Neural progenitor cell (in vitro differentiated cells): ENCODE results near the gene CALHM3. TPM values are rescaled to one million over a fixed set of nuclear protein-coding genes. Genes with fewer than 3 reads are reported as not detected.
A peak's percentile ranks its signal among the peaks of the same experiment; 100 is the strongest.

Experiments used
- DNase-seq: peaks from one replicate; pipeline ENCODE4 v3.0.0-alpha.2; 2016; ENCODE audit warnings: low spot score
- H2AFZ ChIP-seq: fragments of 200-600 bp; sonication (generic); replicated peaks from 2 replicates; pipeline ENCODE4 v1.6.1; 2016; ENCODE audit warnings: antibody characterized with exemption
- H3F3A ChIP-seq: fragments of 200-600 bp; sonication (generic); 2 replicates; pipeline ENCODE4 v1.6.1; 2016; ENCODE audit warnings: antibody characterized with exemption, low read depth
- H3K27ac ChIP-seq: fragments of 200-600 bp; sonication (generic); 2 replicates; pipeline ENCODE4 v1.5.1; 2016; ENCODE audit warnings: mild to moderate bottlenecking
- H3K27me3 ChIP-seq: fragments of 200-600 bp; sonication (generic); 2 replicates; pipeline ENCODE4 v1.6.1; 2016; ENCODE audit warnings: mild to moderate bottlenecking, moderate library complexity
- H3K36me3 ChIP-seq: fragments of 200-600 bp; sonication (generic); 2 replicates; pipeline ENCODE4 v1.5.1; 2016
- H3K4me1 ChIP-seq: fragments of 200-600 bp; sonication (generic); 2 replicates; pipeline ENCODE4 v1.6.1; 2016; ENCODE audit warnings: mixed run types
- H3K4me2 ChIP-seq: fragments of 200-600 bp; sonication (generic); 2 replicates; pipeline ENCODE4 v1.6.1; 2016
- H3K4me3 ChIP-seq: fragments of 200-600 bp; sonication (generic); 2 replicates; pipeline ENCODE4 v1.5.1; 2016
- H3K79me2 ChIP-seq: fragments of 200-600 bp; sonication (generic); 2 replicates; pipeline ENCODE4 v1.6.1; 2016; ENCODE audit warnings: low read depth
- H3K9ac ChIP-seq: fragments of 200-600 bp; sonication (generic); 2 replicates; pipeline ENCODE4 v1.6.1; 2016
- H3K9me3 ChIP-seq: fragments of 200-600 bp; sonication (generic); 2 replicates; pipeline ENCODE4 v1.5.1; 2016; ENCODE audit warnings: low read depth
- H4K20me1 ChIP-seq: fragments of 200-600 bp; sonication (generic); 2 replicates; pipeline ENCODE4 v1.6.1; 2016; ENCODE audit warnings: low read depth
- H3K27ac Mint-ChIP-seq: 3 replicates; pipeline ENCODE4 v1.8.0; 2021; ENCODE audit warnings: mixed read lengths
- H3K27me3 Mint-ChIP-seq: 2 replicates; pipeline ENCODE4 v1.8.0; 2022; ENCODE audit warnings: low read depth, mild to moderate bottlenecking, inconsistent platforms, moderate library complexity, mixed read lengths; ENCODE audit not compliant: insufficient read depth
- H3K36me3 Mint-ChIP-seq: 3 replicates; pipeline ENCODE4 v1.8.0; 2021; ENCODE audit warnings: mixed read lengths
- H3K4me1 Mint-ChIP-seq: 3 replicates; pipeline ENCODE4 v1.8.0; 2021; ENCODE audit warnings: mixed read lengths
- H3K4me3 Mint-ChIP-seq: 3 replicates; pipeline ENCODE4 v1.8.0; 2021; ENCODE audit warnings: mild to moderate bottlenecking, moderate library complexity, mixed read lengths
- H3K9me3 Mint-ChIP-seq: 3 replicates; pipeline ENCODE4 v1.8.0; 2020; ENCODE audit warnings: mixed read lengths
- EZH2 ChIP-seq: fragments of 200-600 bp; sonication (generic); IDR thresholded peaks from 2 replicates; pipeline ENCODE4 v1.6.1; 2017; ENCODE audit warnings: antibody characterized with exemption, mild to moderate bottlenecking, moderate library complexity
- EZH2phosphoT487 ChIP-seq: fragments of 200-600 bp; sonication (generic); IDR thresholded peaks from 2 replicates; pipeline ENCODE4 v1.6.1; 2017; ENCODE audit warnings: antibody characterized with exemption
- total RNA-seq: library from RNA; depleted of rRNA; stranded (reverse); fragments of >200 nt; gene quantifications from 2 replicates; pipeline ENCODE4 v1.2.3, GENCODE V29; 2015; ENCODE audit warnings: low replicate concordance
- TF ChIP-seq, protein P1 (sequence below): fragments of 200-600 bp; sonication (generic); IDR thresholded peaks from 2 replicates; pipeline ENCODE4 v1.5.1; 2017; ENCODE audit warnings: antibody characterized with exemption, mild to moderate bottlenecking

The CALHM3 gene
- total RNA-seq, 1 donor from 2014 or later: not detected

DNA sequence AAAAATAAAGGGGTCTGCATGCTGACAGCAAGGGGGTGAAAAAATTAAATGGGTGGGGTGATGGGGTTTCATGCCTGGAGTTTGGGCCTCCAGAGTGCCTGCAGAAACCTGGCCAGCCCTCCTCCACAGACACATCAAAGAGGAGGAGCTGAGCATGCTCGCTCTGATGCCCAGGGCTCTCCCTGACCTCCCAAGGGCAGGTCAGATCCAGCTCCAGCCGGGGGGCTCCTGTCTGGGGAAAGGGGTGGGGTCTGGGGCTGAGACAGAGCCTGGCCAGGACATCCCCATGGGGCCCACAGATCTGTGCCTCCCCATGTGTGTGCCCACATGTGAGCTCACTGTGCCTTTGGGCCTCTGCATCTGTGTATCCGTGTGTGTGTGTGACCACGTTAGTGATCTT is 19.4 kb downstream of the CALHM3 start:
- Histone ChIP-seq H3K79me2 (no peaks in the 10 kb centered on the region), H3K4me2 (no peak overlapping the region), H3F3A (no peaks in the 10 kb centered on the region), H3K27ac (no peak overlapping the region), H4K20me1 (no peaks in the 10 kb centered on the region), H3K27me3 (no peaks in the 10 kb centered on the region), H3K4me3 (no peak overlapping the region), H3K9me3 (no peaks in the 10 kb centered on the region), H3K4me1 (peaks cover 4% of the 10 kb centered on the region), H3K36me3 (no peaks in the 10 kb centered on the region), H3K9ac (no peak overlapping the region), H2AFZ (peak overlapping the region; percentile 58)
- no peak overlapping the region for H3K4me3 Mint-ChIP-seq
- H3K27me3 Mint-ChIP-seq: peaks cover 2% of the 10 kb centered on the region
- no peak overlapping the region for H3K27ac Mint-ChIP-seq
- no peaks in the 10 kb centered on the region for H3K9me3 Mint-ChIP-seq
- TF ChIP-seq EZH2phosphoT487: no peak
- no peak for DNase-seq
- H3K4me1 Mint-ChIP-seq: peaks cover 13% of the 10 kb centered on the region
- no peaks in the 10 kb centered on the region for H3K36me3 Mint-ChIP-seq

DNA sequence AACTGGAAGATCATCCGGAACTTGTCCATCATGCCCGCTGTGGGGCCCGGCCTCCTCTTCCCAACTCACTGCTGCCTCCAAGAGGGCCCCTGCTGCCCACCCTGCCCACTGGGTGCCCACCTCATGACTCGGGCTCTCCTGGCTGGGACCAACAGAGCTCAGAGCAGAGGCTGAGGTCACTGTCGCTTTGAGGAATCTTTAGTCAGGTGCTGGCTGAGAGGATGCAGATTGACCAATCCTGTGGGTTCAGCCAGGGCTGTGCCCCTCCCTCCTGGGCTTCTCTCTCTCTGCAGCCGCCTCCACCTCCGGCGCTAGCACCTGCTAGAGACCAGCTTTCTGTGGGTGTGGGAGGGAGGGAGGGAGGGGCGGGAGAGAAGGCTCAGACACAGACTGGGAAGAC is 20.3 kb downstream of the CALHM3 start, which contains the start of gene CALHM1:
TSS of gene CALHM1 (minus strand) at position 181 of the 400 bp plus-strand sequence. CDS start at position 32, 149 bp downstream.
- Histone ChIP-seq H3K9me3 (no peaks in the 10 kb centered on the region), H3K4me3 (no peak within 1 kb of the TSS), H3K9ac (no peak within 1 kb of the TSS), H4K20me1 (no peaks in the 10 kb centered on the region), H3K4me1 (peaks cover 4% of the 10 kb centered on the region), H3F3A (no peaks in the 10 kb centered on the region), H3K27me3 (no peaks in the 10 kb centered on the region), H3K36me3 (no peaks in the 10 kb centered on the region), H3K4me2 (peak within 1 kb of the TSS; percentile 47), H3K27ac (no peak within 1 kb of the TSS), H3K79me2 (no peaks in the 10 kb centered on the region), H2AFZ (peak within 1 kb of the TSS; percentile 58)
- Mint-ChIP-seq H3K27ac (peak within 1 kb of the TSS; percentile 85), H3K36me3 (no peaks in the 10 kb centered on the region), H3K4me3 (peak within 1 kb of the TSS; percentile 61), H3K27me3 (peaks cover 2% of the 10 kb centered on the region), H3K4me1 (peaks cover 13% of the 10 kb centered on the region), H3K9me3 (no peaks in the 10 kb centered on the region)
- DNase-seq: peak; percentile 68
- TF ChIP-seq, protein P1, sequence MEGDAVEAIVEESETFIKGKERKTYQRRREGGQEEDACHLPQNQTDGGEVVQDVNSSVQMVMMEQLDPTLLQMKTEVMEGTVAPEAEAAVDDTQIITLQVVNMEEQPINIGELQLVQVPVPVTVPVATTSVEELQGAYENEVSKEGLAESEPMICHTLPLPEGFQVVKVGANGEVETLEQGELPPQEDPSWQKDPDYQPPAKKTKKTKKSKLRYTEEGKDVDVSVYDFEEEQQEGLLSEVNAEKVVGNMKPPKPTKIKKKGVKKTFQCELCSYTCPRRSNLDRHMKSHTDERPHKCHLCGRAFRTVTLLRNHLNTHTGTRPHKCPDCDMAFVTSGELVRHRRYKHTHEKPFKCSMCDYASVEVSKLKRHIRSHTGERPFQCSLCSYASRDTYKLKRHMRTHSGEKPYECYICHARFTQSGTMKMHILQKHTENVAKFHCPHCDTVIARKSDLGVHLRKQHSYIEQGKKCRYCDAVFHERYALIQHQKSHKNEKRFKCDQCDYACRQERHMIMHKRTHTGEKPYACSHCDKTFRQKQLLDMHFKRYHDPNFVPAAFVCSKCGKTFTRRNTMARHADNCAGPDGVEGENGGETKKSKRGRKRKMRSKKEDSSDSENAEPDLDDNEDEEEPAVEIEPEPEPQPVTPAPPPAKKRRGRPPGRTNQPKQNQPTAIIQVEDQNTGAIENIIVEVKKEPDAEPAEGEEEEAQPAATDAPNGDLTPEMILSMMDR: no peak
- TF ChIP-seq EZH2phosphoT487: no peak
- TF ChIP-seq EZH2: no peak

DNA sequence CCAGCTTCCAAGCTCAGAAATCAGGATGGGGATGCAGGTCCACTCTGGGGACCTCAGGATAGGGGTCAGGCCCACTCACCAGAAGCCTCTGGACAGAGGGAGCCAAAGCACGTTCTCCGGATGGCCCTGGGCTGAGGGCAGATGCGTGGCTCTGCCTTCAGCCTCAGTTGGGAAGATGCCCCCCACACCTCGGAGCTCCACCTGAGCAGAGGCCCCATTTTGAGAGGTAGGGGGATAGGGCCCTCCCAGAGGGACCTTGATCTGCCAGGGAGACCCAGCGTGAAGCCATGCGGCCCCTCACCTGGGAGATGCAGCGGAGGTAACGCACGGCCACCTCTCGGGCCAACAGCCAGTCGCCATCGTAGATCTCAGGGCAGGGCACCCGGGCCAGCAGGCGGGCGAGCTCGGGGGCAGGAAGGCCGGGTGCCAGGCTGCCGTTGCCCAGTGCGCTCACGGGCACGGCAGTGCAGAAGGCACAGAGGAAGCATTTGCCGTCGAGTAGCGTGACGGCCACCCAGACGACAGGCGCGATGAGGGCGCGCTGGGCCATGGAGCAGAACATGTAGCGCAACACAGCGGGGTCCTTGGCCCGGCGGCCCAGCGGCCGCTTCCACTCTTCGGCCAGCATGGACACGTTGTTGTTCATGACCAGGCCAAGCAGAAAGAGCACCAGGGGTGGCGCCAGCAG is 21.0 kb downstream of the CALHM3 start:
- H3K9me3 ChIP-seq: no peaks in the 10 kb centered on the region
- H3K79me2 ChIP-seq: no peaks in the 10 kb centered on the region
- TF ChIP-seq EZH2: no peak
- no peak for TF ChIP-seq EZH2phosphoT487
- TF ChIP-seq, protein P1: no peak
- no peak overlapping the region for H3K27ac Mint-ChIP-seq
- H3K4me1 ChIP-seq: peaks cover 4% of the 10 kb centered on the region
- H3K9me3 Mint-ChIP-seq: no peaks in the 10 kb centered on the region
- no peak overlapping the region for H3K9ac ChIP-seq
- H3K4me3 Mint-ChIP-seq: no peak overlapping the region
- DNase-seq: no peak
- no peaks in the 10 kb centered on the region for H3K27me3 ChIP-seq
- no peaks in the 10 kb centered on the region for H3K36me3 Mint-ChIP-seq
- no peaks in the 10 kb centered on the region for H3K36me3 ChIP-seq
- H3K27ac ChIP-seq: no peak overlapping the region
- no peak overlapping the region for H3K4me3 ChIP-seq
- H3F3A ChIP-seq: no peaks in the 10 kb centered on the region
- H3K4me1 Mint-ChIP-seq: peaks cover 13% of the 10 kb centered on the region
- H4K20me1 ChIP-seq: no peaks in the 10 kb centered on the region
- H2AFZ ChIP-seq: no peak overlapping the region
- H3K4me2 ChIP-seq: no peak overlapping the region
- peaks cover 2% of the 10 kb centered on the region for H3K27me3 Mint-ChIP-seq

DNA sequence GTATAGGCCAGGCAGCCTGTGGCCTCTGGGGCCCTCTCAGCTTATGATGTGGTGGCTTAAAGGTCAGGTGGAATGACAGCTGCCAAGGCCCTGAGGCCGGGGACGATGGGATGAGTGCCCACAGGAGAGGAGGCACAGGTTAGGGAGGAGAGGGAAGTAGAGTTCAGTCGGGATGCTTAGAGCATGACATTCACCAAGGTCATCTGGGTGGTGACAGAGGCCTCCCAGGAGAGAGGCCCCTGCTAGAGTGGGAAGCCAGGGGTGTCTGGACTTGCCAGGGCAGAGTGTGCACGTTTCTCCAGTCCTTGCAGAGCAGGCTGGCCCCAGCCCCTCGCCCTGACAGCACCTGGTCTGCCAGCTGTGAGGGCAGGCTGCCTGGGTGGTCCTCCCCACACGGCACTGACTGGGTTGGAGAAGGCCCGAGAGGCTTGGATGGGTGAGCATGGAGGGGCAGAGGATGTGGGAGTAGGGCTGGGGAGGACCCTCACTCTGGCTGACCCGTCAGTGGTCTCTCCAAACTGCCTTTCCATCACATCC is 21.8 kb downstream of the CALHM3 start:
- TF ChIP-seq EZH2phosphoT487 (no peak), EZH2 (no peak)
- H3K27me3 ChIP-seq: no peaks in the 10 kb centered on the region
- Mint-ChIP-seq H3K4me1 (peaks cover 13% of the 10 kb centered on the region), H3K27me3 (no peaks in the 10 kb centered on the region), H3K27ac (no peak overlapping the region), H3K36me3 (no peaks in the 10 kb centered on the region), H3K4me3 (no peak overlapping the region), H3K9me3 (no peaks in the 10 kb centered on the region)
- DNase-seq: no peak
- H3K79me2 ChIP-seq: no peaks in the 10 kb centered on the region
- no peak overlapping the region for H3K4me3 ChIP-seq
- H3K27ac ChIP-seq: no peak overlapping the region
- H3K9me3 ChIP-seq: no peaks in the 10 kb centered on the region
- H3K4me2 ChIP-seq: no peak overlapping the region
- no peaks in the 10 kb centered on the region for H3K36me3 ChIP-seq
- H3K9ac ChIP-seq: no peak overlapping the region
- peaks cover 4% of the 10 kb centered on the region for H3K4me1 ChIP-seq
- no peaks in the 10 kb centered on the region for H3F3A ChIP-seq
- no peak overlapping the region for H2AFZ ChIP-seq
- no peaks in the 10 kb centered on the region for H4K20me1 ChIP-seq
